HS-5 (cell line): ENCODE results near the gene FAM78A.

Experiments
- DNase-seq: peaks from one replicate; pipeline ENCODE4 v3.0.0-alpha.2; 2012; ENCODE audit warnings: low read depth

FAM78A gene

DNA sequence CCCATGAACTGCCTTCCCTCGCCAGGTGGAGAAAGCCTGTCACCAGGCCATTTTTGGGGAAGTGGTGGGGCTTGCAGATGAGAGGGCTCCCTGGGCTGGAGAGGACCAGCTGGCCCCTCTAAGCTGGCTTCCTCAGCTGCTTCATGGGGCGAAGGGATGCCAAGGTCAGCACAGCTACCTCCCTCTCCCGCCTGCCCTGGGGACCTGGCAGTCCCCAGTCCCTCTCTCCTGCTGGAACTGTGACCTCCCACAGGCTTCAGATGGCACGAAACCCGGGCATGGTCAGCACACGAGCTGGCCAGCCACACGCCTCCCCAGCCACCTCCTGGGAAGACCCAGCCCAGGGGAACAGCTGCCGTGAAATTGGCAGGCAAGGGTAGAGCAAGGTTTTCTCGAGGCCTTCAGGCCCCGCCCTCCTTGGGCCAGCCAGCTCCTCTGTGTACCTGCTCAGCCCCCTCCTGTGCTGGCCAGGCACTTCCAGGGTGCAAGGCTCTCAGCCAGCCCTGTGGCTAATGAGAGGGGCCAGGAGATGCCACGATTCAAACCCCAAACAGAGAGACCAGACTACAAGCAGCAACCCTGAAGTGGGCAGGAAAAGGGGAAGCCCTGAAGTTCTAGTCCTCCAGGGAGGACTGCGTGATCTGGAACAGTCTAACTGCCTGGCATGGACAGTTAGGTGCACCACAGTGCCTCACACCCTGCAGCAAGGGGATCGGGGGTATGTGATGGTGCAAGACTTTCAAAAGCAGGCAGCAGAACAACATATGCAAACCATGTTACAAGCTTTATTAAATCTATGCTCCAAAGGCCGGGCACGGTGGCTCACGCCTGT is 26.1 kb upstream of the FAM78A start:
- no peak for DNase-seq

DNA sequence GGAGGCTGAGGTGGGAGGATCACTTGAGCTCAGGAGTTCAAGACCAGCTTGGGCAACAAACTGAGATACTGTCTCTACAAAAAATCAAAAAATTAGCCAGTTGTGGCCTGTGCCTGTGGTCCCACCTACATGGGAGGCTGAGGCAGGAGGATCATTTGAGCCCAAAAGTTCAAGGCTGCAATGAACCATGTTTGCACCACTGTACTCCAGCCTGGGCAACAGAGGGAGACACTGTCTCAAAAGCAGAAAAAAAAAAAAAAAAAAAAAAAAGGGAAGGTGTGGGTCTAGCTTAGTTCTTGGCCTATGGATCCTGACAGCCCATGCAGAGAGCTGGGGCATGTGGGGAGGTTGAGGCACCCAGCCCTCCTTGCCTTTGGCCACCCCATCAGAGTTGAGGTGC is 24.1 kb upstream of the FAM78A start:
- no peak for DNase-seq

DNA sequence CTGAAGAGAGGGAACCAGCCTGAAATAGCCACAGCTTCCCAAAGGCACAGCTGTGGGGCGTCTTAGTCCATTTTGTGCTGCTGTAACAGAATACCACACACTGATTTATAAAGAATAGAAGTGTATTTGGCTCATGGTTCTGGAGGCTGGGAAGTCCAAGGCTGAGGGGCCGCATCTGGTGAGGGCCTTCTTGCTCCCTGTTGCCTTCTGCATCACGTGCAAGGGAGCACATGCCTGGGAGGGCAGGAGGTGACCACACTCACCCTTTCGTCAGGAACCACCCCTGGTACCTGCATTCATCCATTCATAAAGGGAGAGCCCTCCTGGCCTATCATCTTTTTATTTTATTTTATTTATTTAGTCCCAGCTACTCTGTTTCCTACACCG is 23.6 kb upstream of the FAM78A start:
- DNase-seq, result no peak

DNA sequence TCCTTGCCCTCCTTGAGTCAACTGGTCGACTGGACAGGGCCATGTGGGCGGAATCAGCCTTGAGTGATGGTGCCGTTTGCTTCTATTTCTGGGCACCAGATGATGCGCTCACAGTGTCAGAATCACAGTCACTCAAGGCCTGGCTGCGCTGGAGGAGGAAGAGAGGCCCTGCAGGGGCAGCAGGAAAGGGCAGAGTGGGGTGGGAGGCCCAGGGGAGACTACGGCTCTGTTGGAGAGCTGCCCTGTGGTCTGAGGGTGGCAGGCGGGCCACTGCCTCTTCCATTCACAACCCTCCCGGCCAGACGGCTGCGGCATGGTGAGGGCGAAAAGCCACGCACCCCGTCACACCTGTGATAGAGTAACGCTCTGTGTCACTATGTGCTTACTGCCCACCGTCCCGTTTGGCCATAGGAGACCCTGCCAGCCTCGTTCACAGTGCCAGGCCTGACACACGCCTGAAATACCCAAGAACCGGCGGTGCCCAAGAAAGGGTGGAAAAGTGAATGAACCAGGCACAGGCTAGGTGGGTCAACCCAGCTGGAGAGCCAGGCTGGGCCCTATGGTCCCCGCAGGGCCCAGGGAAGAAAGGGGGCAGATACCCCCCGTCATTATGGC is 23.1 kb upstream of the FAM78A start:
- no peak for DNase-seq

DNA sequence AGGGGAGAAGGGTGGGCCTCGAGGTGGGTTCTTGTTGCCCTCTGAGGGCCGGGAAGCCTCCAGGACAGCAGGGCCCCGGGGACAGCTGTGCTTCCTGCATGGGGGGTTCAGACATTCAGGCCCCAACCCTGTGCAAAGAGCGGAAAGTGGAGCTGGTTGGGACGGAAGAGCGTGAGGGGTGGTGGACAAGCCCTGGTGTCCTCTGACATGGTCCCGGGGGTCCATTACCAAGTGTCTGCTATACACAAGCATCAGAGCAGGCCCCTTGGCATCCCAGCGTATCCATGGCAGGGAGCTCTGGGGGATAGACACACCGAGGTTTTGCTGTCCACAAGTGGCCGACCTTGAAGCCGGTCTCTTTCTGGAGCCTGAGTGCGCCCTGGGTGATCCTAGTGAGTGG is 22.5 kb upstream of the FAM78A start:
- DNase-seq, result no peak

DNA sequence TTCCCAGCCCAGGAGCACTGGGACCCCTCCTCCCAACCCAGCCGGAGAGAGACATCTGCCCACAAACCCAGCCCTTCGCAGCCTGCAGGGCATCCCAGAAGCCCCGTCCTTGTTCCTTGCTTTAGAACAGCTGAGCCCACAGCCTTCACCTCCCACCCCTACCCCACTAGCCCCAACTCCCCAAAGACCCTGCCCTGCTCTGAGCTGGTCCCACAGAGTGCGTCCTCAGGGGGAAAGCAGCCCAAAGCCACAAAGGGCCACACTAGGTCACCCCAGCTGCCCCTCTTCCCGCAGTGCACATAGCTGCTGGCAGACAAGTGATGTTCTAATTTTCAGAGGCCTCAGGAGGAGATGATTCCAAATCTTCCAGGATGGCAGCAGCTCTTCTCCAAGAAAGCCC is 22.0 kb upstream of the FAM78A start:
- no peak for DNase-seq

DNA sequence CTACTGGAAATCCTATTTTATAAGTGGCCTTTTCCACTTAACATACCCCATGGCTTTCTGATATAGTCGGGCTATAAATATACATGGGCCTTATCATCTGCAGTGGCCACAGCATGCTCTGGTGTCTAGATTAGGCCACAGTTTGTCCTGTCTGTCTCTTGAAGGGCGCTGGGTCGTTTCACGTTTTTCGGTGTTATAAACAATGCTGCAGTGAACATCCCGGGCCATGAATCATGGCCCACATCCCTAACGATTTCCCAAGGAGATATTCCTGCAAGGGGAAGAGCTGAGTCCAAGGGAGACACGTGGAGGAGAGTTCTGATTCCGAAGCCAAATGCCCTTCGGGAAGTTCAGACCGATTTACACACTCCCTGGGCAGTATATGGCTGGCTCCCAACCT is 21.6 kb upstream of the FAM78A start:
- DNase-seq, result no peak

DNA sequence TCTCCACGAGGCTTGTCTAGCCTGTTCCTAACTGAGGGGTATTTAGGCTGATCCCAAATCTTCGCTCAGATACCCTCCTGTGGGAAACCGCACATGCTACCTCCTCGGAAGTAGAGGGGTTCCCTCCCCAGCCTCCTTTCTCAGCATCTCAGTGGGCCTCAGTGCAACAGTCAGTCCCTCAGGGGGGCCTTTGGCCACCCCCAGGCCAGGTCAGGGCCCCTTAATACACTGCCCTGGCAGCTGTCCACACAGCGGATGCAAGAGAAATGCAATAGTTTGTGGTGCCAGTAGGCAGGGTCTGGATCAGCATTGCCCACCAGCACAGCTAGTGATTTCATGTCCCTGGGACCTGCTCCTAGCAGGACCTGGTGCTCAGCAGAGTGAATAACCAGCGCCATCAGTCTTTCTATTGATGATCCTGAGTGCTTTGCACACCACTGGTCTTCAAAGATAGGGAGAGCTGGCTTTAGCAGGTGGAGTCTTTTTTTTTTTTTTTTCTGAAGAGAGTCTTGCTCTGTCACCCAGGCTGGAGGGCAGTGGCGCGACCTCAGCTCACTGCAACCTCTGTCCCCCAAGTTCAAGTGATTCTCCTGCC is 20.7 kb upstream of the FAM78A start:
- no peak for DNase-seq

DNA sequence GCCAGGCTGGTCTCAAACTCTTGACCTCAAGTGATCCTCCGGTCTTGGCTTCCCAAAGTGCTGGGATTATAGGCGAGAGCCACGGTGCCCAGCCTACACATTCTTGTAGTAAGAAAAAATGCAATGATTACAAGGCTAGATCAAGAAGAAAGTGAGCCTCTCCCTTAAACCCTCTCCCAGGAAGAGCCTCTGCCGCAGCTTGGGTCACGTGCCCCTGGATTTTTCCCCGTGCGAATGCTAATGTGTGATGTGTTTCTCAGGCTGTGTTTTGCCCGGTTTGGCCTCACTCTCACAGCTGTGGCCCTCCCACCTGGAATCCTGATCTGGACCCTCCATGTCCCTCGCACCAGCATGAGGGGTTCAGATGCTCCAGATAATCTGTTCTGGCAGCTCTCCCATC is 20.1 kb upstream of the FAM78A start:
- no peak for DNase-seq

DNA sequence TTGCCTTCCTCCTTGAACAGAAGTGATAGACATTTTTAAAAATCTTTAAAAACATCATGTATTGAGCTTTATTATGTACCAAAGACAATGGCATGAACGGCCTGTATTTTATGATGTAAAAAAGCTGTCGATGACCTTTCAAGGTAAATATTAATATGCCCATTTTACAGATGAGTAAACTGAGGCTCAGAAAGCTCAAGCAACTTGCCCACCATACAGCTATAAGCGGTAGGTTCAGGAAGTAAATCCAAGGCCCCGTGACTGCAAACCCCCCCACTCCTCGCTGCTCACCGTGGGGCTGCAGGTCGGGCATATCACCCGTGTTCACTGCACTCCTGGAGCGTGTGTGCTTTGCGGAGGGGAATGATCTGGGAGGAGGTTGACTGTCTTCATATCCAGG is 16.6 kb upstream of the FAM78A start:
- no peak for DNase-seq

DNA sequence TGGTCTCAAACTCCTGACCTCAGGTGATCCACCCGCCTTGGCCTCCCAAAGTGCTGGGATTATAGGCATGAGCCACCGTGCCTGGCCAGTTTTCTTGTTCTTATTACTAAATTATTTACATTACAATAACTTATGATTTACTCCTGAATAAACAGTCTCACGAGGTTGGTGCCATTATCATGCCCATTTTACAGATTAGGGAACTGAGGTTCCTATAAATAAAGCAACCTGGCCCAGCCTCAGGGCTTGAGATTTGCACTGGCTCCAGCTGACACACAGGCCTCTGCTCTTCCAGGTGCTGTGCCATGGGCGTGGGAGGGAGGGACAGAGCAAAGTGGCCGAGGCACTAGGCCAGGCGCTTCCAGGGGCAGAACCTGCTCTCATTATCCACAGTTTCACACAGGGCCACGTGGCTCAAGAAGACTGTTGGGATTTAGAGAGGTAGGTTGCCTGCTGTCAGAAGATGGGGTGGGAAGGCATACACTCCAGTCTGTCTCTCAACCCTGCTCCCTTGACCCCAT is 15.5 kb upstream of the FAM78A start:
- no peak for DNase-seq

DNA sequence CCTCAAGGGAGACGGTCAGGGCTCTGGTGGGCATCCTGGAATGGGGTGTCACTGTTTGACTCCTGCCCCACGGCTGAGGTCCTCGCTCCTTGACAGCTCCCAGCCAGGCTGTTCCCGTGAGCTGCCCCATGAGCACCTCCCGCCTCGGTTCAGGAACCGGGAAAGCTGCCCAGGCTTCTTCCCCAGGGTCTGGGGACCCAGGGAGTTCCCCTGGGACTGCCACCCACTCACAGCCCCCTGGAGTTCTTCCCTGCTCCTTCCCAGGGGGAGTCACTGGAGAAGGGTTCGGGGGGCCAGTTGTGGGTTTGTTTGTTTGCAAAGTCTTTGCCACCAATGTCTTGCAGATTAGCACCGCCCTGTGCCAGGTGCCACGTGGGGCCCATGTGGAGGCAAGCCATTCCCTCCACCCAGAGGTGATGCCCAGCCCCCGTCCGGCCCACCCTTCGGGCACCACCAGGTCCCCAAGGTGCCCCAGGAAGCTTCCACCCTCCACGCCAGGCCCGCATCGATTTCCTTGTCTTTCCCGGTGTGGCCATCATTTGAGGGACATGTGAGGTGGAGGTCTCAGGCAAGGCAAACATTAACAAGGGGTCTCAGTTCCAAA is 14.6 kb upstream of the FAM78A start:
- no peak for DNase-seq

DNA sequence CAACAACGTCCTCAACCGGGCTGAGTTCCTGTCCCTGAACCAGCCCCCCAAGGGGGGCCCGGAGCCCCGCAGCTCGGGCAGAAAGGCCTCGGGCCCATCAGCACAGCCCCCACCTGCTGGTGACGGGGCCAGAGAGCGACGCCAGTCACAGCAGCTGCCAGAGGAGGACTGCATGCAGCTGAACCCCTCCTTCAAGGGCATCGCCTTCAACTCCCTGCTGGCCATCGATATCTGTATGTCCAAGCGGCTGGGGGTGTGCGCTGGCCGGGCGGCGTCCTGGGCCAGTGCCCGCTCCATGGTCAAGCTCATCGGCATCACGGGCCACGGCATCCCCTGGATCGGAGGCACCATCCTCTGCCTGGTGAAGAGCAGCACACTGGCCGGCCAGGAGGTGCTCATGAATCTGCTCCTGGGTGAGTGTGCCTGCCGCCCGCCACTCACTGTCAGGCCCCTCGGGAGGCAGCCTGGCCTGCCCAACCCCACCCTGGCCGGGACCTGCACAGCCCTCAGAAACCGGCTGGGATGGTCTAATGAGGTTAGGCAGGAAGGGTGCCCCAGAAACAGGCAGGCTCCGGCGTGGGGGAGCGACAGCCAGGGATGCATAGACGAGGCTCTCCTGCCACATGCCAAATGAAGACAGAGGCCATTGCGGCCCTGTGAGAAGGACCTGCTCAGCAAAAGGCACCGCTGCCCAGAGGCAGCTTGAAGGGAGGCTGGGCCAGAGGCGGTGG is 13.9 kb upstream of the FAM78A start:
- peak; percentile 15 for DNase-seq

DNA sequence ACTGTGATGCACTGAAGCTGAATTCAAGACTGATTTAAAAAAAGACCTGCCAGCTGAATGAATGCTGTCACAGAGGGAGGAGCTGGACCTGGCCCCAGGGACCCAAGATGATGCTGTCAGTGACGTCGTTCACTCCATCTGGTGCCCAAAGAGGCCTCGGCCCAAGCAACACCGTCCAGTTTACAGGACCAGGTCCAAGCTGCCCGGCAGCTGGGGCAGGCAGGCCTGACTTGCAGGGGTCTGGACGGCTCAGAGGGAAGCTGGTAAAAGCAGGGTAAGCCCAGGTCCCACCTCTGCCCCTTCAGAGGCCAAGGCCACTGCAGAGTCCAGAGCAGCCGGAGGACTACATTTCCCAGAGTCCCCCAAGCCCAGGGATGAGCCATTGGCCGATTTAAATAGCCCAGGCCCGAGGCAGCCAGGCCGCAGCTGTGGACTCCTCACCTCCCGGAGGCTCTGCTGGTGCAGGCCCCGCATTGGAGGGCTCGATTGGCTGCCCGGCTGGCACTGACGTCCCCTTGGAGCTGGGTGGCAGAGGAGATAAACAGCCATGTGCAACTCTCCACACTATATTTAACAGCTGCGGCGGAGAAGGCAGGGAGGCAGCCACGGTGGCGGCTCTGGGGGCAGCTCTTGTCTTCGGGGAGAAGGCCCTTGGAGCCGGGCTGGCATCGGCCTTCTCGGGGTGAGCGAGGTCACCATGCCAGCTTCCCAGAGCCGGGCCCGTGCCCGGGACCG is 13.2 kb upstream of the FAM78A start, which contains the start of gene PLPP7:
TSS of gene PLPP7 (plus strand) at position 423 of the 735 bp plus-strand sequence. CDS start at position 698, 275 bp downstream.
- DNase-seq, result peak; percentile 50

DNA sequence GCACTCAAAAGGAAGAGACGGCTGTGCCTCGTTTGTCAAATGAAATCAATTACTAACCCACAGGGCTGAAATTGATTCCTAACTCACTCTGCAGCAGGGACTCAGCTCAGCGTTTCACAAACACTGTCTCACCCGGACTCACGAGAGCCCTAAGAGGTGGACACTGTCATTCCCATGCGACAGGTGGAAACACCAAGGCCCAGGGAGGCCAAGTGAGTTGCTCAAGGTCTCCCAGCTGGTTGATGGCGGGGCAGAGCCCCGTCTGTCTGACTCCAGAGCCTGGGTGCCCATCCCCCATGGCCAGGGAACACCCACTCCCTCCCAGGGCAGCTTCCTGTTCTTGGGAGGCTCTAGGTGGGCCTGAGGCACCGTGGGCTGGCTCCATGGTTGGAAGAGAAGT is 11.9 kb upstream of the FAM78A start:
- no peak for DNase-seq

DNA sequence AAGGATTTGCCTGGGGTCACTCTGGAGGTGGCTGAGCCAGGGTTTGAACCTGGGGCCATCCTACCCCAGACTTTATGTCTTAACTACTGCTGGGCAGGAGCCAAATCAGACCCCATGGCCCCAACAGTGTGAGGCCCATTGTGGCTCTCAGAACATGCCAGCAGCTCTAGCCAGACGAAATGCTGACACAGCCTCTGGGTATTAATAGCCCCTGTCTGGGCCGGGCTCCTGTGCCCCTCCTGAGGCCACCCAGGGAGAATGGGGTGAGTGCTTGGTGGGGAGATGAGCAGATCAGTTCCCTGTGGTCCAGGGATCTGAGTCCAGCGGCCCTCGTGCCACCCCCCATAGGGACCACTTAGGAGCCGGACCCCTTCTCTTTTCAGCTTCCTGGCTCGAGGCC is 11.0 kb upstream of the FAM78A start:
- DNase-seq, result no peak

DNA sequence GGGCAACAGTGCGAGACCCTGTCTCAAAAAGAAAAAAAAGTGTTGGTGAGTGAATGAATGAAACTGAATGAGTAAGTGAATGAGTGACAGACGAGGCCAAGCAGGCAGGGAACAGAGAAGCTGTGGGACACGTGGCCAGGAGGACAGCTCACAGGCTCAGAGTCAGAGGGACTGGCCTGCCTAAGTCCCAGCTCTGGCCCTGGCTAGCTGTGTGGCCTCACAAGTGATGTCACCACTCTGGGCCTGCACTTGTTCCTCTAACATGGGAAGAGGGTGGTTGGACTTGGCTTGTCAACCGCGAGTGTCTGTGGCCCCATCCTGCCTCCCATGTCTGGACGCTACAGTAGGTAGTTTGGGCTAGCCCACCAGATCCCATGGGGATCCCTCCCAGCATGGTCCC is 8.5 kb upstream of the FAM78A start:
- no peak for DNase-seq

DNA sequence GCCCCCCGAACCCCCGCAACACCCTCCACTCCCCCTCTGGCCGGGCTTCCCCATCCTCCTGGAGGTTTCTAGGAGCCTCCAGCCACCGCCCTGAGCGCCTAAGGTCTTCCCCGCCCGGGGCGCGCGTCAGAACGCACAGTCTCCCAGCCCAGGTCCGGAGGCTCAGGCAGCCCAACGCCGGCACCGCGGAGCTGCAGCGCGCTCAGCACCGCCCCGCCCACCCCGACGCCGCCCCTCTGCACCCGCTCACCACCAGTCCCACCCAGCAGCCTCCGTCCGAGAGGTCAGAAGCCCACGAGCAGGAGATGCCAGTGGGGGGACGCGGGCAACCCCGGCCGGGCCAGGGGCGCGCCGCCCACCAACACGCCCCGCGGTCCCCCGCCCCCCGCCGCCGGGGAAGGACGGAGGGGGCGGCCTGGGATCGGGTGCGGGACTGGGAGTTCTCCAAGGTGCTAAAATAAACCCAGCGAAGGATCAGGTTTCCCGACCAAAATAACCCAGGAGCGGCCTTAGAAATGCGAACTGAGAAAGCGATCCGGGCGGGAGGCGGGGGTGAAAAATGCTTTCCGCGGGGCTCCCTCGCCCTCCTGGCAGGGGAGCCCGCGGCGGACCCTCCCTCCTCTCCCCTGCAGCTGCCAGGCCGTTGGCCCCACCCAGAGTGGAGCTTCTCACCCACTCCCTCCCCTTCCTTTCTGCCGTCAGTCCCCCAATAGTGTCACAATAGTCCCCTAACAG is 6.5 kb upstream of the FAM78A start:
- DNase-seq, result no peak

DNA sequence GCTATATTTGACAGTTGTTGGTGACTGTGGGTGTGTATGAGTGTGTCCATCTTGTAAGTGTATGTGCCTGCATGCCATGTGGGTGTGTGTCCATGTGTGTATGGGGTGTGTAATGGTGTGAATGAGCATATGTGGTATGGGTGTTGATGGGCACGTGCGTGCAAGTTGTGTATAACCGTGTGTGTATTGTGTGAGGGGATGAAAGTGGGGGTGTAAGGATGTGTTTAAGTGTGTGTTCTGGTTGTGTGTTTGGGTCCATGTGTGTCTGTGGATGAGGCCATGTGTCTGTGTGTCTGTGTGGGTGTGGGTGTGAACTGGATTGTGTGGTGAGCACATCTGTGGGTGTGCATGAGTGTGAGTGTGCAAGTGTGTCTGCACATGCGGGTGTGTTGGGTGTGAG is 5.9 kb upstream of the FAM78A start:
- DNase-seq, result no peak

DNA sequence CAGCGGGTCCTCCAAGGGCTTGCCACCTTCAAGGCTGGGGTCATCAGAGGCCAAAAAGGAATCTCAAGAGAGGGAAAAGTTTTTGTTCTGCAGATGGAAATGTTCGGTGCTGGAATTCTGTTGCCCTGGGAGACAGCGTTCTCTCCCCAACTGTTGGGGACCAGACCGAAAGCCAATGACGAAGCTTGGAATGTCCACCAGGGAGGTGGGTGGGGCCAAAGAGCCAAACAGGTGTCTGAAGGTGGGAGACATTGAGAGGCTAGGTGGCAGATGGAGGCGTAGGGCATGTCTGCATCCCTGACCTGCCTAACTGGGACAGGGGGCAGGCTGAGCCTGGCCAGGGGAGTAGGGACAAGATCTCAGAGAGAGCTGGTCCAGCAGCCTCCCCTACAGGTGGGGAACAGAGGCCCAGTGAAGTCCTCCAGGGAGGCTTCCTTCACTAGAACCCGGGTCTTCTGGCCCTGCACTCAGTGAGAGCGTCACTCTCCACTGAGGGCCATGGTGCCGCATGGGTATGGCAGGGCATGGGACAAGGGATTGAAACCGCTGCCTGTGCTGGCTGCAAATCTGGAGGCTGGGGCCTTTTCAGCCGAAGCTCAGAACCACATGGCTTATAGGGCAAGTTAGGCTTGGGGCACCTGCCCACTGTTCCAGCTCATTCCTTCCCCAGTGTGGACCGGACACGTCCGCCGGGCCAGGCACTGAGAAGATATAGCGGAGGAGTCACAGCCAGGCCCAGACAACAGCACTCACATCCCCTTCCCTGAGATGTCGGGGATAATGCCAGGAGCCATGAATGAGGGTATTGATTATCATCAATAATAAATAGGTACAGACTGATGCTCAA is 5.0 kb upstream of the FAM78A start:
- DNase-seq, result no peak
